Astrocyte of the cerebellum (primary cell): ENCODE results near the gene C19orf73.

ENCODE experiments used
- DNase-seq: peaks from one replicate; pipeline ENCODE4 v3.0.0-alpha.2; 2011; ENCODE audit warnings: low read depth
- H3K4me3 ChIP-seq: 2 replicates; pipeline ENCODE4 v1.5.1; 2011; ENCODE audit warnings: mild to moderate bottlenecking, low read depth, low read length, moderate library complexity
- in situ Hi-C: cut with HindIII; loops from 2 replicates; pipeline ENCODE4 v1.10.0; 2017; ENCODE audit warnings: low sequenced_read_pairs
- TF ChIP-seq, protein P1 (sequence below): IDR thresholded peaks from 2 replicates; pipeline ENCODE4 v1.5.1; 2012; ENCODE audit warnings: low read length, low read depth, moderate library complexity, mild to moderate bottlenecking; ENCODE audit errors: missing control alignments

Gene C19orf73

DNA sequence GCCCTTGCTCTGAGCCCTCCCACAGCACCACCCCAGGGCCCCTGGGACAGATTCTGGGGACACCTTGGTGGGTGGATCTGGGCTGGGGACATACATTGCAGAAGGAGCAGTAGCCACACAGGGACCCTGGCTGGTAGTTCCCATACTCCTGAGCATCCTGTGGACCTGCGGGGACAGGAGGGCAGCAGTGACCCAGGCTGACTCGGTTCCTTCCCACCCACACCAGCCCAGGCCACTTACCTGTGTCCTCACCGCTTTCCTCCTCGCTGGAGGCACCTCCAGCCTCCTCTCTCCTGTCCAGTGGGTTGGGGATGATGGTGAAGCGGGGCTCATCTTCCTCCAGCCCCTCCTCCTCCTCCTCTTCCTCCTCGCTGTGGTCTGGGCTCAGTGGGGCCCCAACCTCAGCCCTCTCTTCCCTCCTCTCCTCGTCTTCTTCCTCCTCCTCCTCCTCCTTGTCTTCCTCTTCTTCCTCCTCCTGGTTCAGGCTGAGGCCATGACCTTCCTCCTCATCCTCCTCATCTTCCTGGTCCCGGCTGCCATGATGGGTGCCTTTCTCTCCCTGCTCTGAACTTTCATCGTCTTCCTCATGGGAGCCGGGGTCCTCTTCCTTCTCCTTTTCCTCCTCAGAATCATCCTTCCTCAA, 34.3 kb upstream of the C19orf73 start:
- no peak overlapping the region for H3K4me3 ChIP-seq
- in situ Hi-C loops, result no loop called here
- TF ChIP-seq, protein P1, sequence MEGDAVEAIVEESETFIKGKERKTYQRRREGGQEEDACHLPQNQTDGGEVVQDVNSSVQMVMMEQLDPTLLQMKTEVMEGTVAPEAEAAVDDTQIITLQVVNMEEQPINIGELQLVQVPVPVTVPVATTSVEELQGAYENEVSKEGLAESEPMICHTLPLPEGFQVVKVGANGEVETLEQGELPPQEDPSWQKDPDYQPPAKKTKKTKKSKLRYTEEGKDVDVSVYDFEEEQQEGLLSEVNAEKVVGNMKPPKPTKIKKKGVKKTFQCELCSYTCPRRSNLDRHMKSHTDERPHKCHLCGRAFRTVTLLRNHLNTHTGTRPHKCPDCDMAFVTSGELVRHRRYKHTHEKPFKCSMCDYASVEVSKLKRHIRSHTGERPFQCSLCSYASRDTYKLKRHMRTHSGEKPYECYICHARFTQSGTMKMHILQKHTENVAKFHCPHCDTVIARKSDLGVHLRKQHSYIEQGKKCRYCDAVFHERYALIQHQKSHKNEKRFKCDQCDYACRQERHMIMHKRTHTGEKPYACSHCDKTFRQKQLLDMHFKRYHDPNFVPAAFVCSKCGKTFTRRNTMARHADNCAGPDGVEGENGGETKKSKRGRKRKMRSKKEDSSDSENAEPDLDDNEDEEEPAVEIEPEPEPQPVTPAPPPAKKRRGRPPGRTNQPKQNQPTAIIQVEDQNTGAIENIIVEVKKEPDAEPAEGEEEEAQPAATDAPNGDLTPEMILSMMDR, result no peak
- no peak for DNase-seq

- in situ Hi-C loops, result no loop called here
- TF ChIP-seq, protein P1, result no peak
- no peak for DNase-seq
- no peak overlapping the region for H3K4me3 ChIP-seq
These were observed 33.2 kb upstream of the C19orf73 start for GRCh38 chr19:49152119-49152550.

DNA sequence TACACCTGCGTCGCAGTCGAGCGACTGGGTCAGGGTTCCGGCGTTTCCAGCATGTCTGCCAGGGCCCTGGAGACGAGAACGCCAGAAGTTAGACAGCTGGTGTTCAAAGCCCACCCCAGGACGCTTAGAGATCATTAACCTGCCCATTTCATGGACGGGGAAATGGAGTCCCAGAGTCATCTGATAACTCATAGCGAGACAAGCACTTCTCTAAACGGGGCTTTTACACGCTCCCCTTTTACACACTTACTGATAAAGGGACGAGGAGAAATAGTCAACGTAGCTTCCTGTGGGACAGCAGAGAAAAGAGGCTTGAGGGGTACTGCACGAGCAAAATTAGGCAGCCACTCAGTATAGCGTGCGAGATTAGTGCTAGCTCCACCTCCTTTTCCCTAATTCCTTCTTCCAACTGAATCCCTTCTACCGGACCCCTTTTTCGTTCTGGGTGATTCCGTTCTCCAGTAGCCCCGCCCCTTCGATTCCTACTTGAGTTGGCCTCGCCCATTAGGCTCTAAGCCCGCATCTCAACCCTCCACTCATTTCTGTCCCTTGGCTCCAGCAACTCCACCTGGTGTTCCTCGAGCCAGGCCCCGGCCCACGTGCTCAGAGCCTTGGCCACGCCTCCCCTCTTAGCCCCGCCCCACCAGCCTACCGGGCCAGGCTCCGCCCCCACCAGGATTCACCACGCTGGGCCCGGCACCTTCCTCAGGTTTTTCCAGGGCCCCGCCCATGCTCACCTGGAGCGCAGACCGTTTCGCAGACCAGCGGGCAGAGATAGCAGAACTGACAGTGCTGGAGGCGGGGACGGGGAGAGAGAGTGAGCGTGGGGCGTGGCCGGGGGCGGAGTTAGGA, 32.5 kb upstream of the C19orf73 start:
- no peak for DNase-seq
- TF ChIP-seq, protein P1, result no peak
- in situ Hi-C loops, result no loop called here
- no peak overlapping the region for H3K4me3 ChIP-seq

DNA sequence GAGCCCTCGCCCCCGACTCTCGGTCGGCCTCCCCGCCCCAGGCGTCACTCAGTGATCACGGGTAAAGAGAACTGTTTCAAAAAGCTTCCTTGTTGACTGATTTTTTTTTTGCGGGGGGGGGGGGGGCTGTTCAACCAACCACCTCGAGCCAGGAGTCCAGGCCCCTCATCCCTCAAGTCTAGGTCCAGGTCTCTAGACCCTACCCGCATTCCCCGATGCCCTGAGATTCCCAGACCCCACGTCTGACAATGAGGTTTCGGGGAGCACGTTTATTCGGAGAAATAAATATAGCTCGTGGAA, 32.0 kb upstream of the C19orf73 start:
- in situ Hi-C loops, result no loop called here
- TF ChIP-seq, protein P1, result no peak
- no peak for DNase-seq
- peak overlapping the region; percentile 62 for H3K4me3 ChIP-seq

DNA sequence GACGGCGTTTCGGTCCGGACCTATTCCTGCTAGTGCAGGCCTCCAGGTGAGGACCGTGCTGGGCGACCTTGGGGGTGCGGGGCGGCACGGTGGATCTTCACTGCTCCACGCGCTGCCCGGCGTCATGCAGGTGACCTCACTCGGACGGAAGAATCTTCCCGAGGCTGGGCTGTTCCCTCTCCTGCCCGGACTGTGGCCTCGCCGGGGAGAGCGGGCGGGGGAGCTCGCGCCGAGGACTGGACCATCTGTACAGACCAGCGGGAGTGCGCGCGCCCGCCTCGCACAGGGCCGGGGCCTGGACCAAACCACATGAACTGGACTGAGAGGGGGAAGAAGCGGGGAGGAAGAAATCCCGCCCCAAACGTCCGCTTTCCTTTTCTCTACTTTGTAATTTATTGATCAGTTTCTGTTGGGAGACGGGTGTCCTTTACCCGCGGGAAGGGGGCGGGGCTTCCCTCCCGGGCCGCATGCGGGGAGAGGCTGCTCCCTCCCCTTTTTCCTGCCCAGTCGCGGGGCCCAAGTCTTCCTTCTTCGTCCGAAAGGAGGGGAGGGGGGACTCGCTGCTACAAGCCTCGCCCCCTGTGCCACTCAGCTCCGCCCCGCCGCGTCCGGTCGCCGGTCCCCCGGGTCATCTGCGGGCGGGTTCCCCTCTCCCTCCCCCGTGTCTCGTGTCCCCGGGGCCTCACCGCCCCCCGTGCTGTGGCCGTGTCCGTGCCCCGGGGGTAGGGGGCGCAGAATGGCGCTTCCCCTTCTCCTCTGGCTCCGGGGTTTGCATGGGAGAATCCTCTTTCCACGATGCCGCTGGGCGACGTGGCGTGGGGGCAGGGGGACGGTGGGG, 31.4 kb upstream of the C19orf73 start:
- no peak for DNase-seq
- TF ChIP-seq, protein P1, result no peak
- in situ Hi-C loops, result no loop called here
- peak overlapping the region; percentile 62 for H3K4me3 ChIP-seq

- DNase-seq, result peak; percentile 74
- in situ Hi-C loops, result no loop called here
These were observed 30.7 kb upstream of the C19orf73 start for GRCh38 chr19:49149652-49150105.

More at GRCh38 chr19:49149652-49150105, 30.7 kb upstream of the C19orf73 start:
- TF ChIP-seq, protein P1, result no peak
- peak overlapping the region; percentile 62 for H3K4me3 ChIP-seq
